Measurements from ENCODE around the gene CALCB. TPM values are rescaled to one million over a fixed set of nuclear protein-coding genes. Genes with fewer than 3 reads are reported as not detected.

Gene CALCB
- total and polyA plus RNA-seq, 10 of the 15 experiments (the other 5 are each of a cell fraction or from before 2014, with no cell fraction given) = 0.09 to 0.28 (median 0.12) TPM; not detected in 3

- TF ChIP-seq USF2 (IDR thresholded peaks at IDR 0.05; ENCODE audit: borderline replicate concordance, low read depth, low read length) (no peak), YBX1 (IDR thresholded peaks at IDR 0.05) (no peak), MYB (IDR thresholded peaks at IDR 0.05; ENCODE audit: borderline replicate concordance, low read depth, low read length) (no peak), CUX1 (IDR thresholded peaks at IDR 0.05; ENCODE audit: insufficient replicate concordance, low read depth, low read length) (no peak), JUNB (IDR thresholded peaks at IDR 0.05) (no peak), ZZZ3 (IDR thresholded peaks at IDR 0.05; ENCODE audit: control insufficient read depth, insufficient read length, low read depth) (no peak), SIX5 (IDR thresholded peaks at IDR 0.05; ENCODE audit: low read depth, low read length, severe bottlenecking) (no peak), MLLT1 (IDR thresholded peaks at IDR 0.05) (peak; percentile 90), MEF2A (IDR thresholded peaks at IDR 0.05; ENCODE audit: insufficient read depth, low read depth, low read length) (no peak), CREB1 (IDR thresholded peaks at IDR 0.05; ENCODE audit: low read depth) (no peak), ATF7 (IDR thresholded peaks at IDR 0.05; ENCODE audit: low read depth) (no peak), ESRRA (IDR thresholded peaks at IDR 0.05; ENCODE audit: low read length) (no peak), NFYA (IDR thresholded peaks at IDR 0.05; ENCODE audit: borderline replicate concordance, low read depth, low read length) (no peak), BCLAF1 (IDR thresholded peaks at IDR 0.05) (no peak), DPF2 (IDR thresholded peaks at IDR 0.05) (0 out of 2 replicates have a peak, but pooled peaks have one; percentile 20), ZNF24 (IDR thresholded peaks at IDR 0.05) (no peak), ATF3 (IDR thresholded peaks at IDR 0.05; ENCODE audit: borderline replicate concordance, extremely low read depth, low read depth, low read length) (no peak), ZNF207 (IDR thresholded peaks at IDR 0.05; ENCODE audit: borderline replicate concordance) (no peak), WRNIP1 (IDR thresholded peaks at IDR 0.05; ENCODE audit: borderline replicate concordance, low read depth, low read length) (no peak), TCF12 (IDR thresholded peaks at IDR 0.05; ENCODE audit: low read depth, low read length) (no peak; the same call in 1 of the 2 replicates), NR2C2 (IDR thresholded peaks at IDR 0.05; ENCODE audit: borderline replicate concordance, control insufficient read depth, insufficient read length, low read depth) (no peak)
These were observed 40.0 kb downstream of the CALCB start (continued) for GRCh38 chr11:15113381-15113780.
